ENCODE data around the gene CTTN.

Gene CTTN

DNA sequence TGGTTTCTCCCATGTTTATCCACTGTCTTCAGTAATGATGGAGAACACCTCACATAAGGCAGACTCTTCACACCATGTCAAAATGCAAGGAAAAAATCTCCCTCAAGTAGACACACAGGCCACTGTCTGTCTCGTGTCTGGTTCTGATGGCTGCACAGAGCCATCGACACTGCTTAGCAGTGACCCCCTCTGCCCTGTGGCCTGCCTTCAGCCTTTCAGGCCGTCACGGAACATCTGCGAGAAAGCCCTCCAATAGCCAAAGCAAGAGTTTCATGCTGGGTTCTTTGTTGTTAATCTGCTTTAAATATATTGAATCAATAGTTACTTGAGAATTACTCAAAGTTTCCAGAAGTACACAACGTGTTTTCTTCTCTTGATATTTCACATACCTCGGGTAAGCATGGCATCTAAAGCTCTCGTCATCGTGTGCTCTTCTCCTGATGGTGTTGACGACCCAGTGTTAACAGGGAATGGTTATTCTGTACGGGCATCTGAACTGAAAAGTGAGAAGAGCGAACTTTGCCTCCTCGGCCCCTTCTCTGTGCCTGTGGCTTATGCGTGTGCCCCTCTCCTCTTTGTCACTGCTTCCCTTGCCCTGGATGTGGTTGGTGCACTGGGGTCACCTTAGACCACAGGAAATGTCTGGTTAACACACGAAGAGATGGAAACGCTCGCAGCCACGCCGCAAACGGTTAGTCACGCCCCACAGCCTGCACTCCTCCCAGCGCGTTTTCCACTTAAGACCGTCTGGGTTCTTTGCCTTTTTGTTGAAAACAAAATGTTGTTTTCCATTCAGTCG, 33.4 kb upstream of the CTTN start:
- H3K36me3 ChIP-seq (replicated peaks in 1 of 2; ENCODE audit: control insufficient read depth in 2 of 2, insufficient read depth in 2 of 2, low read length in 2 of 2), result peaks cover 19 to 91% of the 10 kb centered on the region in 2 donors
- H2AK5ac ChIP-seq (ENCODE audit: low read depth, low read length), result no peak overlapping the region
- no peak overlapping the region for H3K27ac ChIP-seq (replicated peaks; ENCODE audit: low read length)
- no peaks in the 10 kb centered on the region for H3K9me3 ChIP-seq (replicated peaks in 1 of 2; ENCODE audit: control insufficient read depth in 2 of 2, insufficient read depth in 1 of 2, low read depth in 1 of 2, low read length in 2 of 2)
- no peak overlapping the region for H2BK12ac ChIP-seq (ENCODE audit: low read length)
- no peak overlapping the region for H2BK120ac ChIP-seq (ENCODE audit: low read depth, low read length)
- no peak overlapping the region for H4K91ac ChIP-seq (ENCODE audit: low read depth, low read length, poor library complexity)
- no peak overlapping the region for H3K4ac ChIP-seq (ENCODE audit: low read length)
- H3K79me1 ChIP-seq (ENCODE audit: low read depth, low read length), result no peaks in the 10 kb centered on the region
- H2BK15ac ChIP-seq (ENCODE audit: low read length), result no peak overlapping the region
- H3K9ac ChIP-seq (ENCODE audit: low read depth, low read length, poor library complexity), result no peak overlapping the region
- no peak overlapping the region for H4K8ac ChIP-seq (ENCODE audit: low read depth, low read length)
- H3K18ac ChIP-seq (ENCODE audit: low read length), result no peak overlapping the region
- no peak overlapping the region for H2BK5ac ChIP-seq (ENCODE audit: low read length)
- WGBS, 2 donors (ENCODE audit: extremely low coverage in 2 of 2, insufficient read length in 2 of 2, insufficient replicate concordance in 1 of 2), result no CpG with 5 or more reads among the region's 25 CpGs
- no peak overlapping the region for H3K14ac ChIP-seq (ENCODE audit: low read length)
- no peak overlapping the region for H3K4me3 ChIP-seq (ENCODE audit: low read length in 2 of 2)
- H2AFZ ChIP-seq (ENCODE audit: low read length), result no peak overlapping the region
- H3K27me3 ChIP-seq (ENCODE audit: control insufficient read depth in 3 of 3, insufficient read depth in 3 of 3, low read depth in 1 of 3, low read length in 3 of 3), result no peaks in the 10 kb centered on the region
- no peak overlapping the region for H3K4me2 ChIP-seq (ENCODE audit: insufficient read depth, low read length, poor library complexity, severe bottlenecking)
- DNase-seq (ENCODE audit: low spot score), result no peak
- peaks cover 0 to 3% of the 10 kb centered on the region in 2 donors for H3K4me1 ChIP-seq (ENCODE audit: control insufficient read depth in 2 of 2, insufficient read depth in 1 of 2, low read depth in 1 of 2, low read length in 2 of 2)
- no peak overlapping the region for H3K23ac ChIP-seq (ENCODE audit: low read depth, low read length, poor library complexity)

DNA sequence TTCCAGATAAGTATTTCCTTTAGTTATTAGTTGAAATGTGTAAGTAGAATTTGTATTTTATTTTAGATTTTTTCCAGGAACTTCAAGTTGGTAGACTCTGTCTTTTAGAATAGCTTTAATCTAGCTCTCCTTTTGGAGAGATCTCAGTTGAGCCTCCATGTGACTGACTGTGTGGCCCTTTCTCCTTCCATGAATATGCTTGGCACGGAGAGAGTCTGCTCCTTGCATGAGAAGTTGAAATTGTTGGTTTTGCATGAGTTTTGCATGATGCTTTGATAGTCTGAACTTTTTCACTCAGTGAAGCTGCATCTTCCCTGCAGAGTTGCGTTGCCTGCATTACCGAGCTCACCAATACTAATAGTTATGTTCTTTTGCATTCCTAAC, 32.8 kb upstream of the CTTN start:
- Histone ChIP-seq H3K14ac (ENCODE audit: low read length) (no peak overlapping the region), H3K9ac (ENCODE audit: low read depth, low read length, poor library complexity) (no peak overlapping the region), H2BK12ac (ENCODE audit: low read length) (no peak overlapping the region), H3K4me3 (ENCODE audit: low read length in 2 of 2) (no peak overlapping the region), H3K18ac (ENCODE audit: low read length) (no peak overlapping the region), H3K79me1 (ENCODE audit: low read depth, low read length) (no peaks in the 10 kb centered on the region), H3K23ac (ENCODE audit: low read depth, low read length, poor library complexity) (no peak overlapping the region), H2AK5ac (ENCODE audit: low read depth, low read length) (no peak overlapping the region), H4K8ac (ENCODE audit: low read depth, low read length) (no peak overlapping the region), H2BK120ac (ENCODE audit: low read depth, low read length) (no peak overlapping the region), H3K27ac (replicated peaks; ENCODE audit: low read length) (no peak overlapping the region), H3K9me3 (replicated peaks in 1 of 2; ENCODE audit: control insufficient read depth in 2 of 2, insufficient read depth in 1 of 2, low read depth in 1 of 2, low read length in 2 of 2) (no peaks in the 10 kb centered on the region), H2AFZ (ENCODE audit: low read length) (no peak overlapping the region), H4K91ac (ENCODE audit: low read depth, low read length, poor library complexity) (no peak overlapping the region), H3K36me3 (replicated peaks in 1 of 2; ENCODE audit: control insufficient read depth in 2 of 2, insufficient read depth in 2 of 2, low read length in 2 of 2) (peaks cover 17 to 85% of the 10 kb centered on the region in 2 donors), H3K4me1 (ENCODE audit: control insufficient read depth in 2 of 2, insufficient read depth in 1 of 2, low read depth in 1 of 2, low read length in 2 of 2) (peaks cover 0 to 3% of the 10 kb centered on the region in 2 donors), H2BK15ac (ENCODE audit: low read length) (no peak overlapping the region), H3K4ac (ENCODE audit: low read length) (no peak overlapping the region), H3K4me2 (ENCODE audit: insufficient read depth, low read length, poor library complexity, severe bottlenecking) (no peak overlapping the region), H3K27me3 (ENCODE audit: control insufficient read depth in 3 of 3, insufficient read depth in 3 of 3, low read depth in 1 of 3, low read length in 3 of 3) (no peaks in the 10 kb centered on the region), H2BK5ac (ENCODE audit: low read length) (no peak overlapping the region)
- WGBS, 2 donors (ENCODE audit: extremely low coverage in 2 of 2, insufficient read length in 2 of 2, insufficient replicate concordance in 1 of 2), result no CpG with 5 or more reads among the region's 3 CpGs
- no peak for DNase-seq (ENCODE audit: low spot score)

DNA sequence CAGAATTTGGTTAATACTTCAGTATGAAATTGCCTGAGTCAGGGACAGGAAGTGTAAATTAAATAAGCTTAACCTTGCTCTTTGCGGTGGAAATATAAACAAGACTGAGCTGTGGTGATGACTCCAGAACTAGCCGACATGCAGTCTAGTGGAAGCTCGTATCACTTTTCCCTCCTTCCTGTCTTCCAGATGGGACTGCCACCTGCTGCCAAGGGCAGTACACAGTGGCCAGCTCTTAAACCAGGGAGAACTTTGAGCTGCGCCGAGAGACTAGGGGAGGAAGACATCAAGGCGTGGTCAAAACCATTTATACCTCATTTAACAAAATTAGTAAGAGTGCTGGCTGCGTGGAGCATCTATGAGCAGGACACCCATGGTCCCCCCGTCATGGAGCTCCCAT, 31.3 kb upstream of the CTTN start:
- Histone ChIP-seq H3K36me3 (replicated peaks in 1 of 2; ENCODE audit: control insufficient read depth in 2 of 2, insufficient read depth in 2 of 2, low read length in 2 of 2) (peaks cover 17 to 72% of the 10 kb centered on the region in 2 donors), H2BK5ac (ENCODE audit: low read length) (no peak overlapping the region)

DNA sequence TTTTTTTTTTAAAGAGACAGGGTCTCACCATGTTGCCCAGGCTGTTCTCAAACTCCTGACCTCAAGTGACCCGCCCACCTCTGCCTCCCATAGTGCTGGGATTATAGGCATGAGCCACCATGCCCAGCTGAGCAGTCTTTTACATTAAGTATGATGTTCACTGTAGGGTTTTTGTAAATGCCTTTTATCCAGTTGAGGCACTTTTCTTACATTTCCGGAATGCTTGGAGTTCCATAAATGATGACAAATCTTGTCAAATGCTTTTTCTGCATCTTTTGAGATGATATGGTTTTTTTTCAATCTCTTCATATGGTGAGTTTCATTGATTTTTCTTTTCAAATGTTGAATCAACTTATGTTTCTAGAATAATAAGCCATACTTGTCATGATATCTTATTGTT, 29.4 kb upstream of the CTTN start:
- Histone ChIP-seq H2BK5ac (ENCODE audit: low read length) (no peak overlapping the region), H3K4ac (ENCODE audit: low read length) (no peak overlapping the region), H3K79me1 (ENCODE audit: low read depth, low read length) (no peaks in the 10 kb centered on the region), H3K23ac (ENCODE audit: low read depth, low read length, poor library complexity) (no peak overlapping the region), H2BK12ac (ENCODE audit: low read length) (no peak overlapping the region), H3K36me3 (replicated peaks in 1 of 2; ENCODE audit: control insufficient read depth in 2 of 2, insufficient read depth in 2 of 2, low read length in 2 of 2) (peaks cover 23 to 72% of the 10 kb centered on the region in 2 donors), H3K4me2 (ENCODE audit: insufficient read depth, low read length, poor library complexity, severe bottlenecking) (no peak overlapping the region), H3K27me3 (ENCODE audit: control insufficient read depth in 3 of 3, insufficient read depth in 3 of 3, low read depth in 1 of 3, low read length in 3 of 3) (peaks cover 0 to 2% (median 0%) of the 10 kb centered on the region in 3 experiments), H2BK15ac (ENCODE audit: low read length) (no peak overlapping the region), H3K14ac (ENCODE audit: low read length) (no peak overlapping the region), H4K91ac (ENCODE audit: low read depth, low read length, poor library complexity) (no peak overlapping the region), H3K9me3 (replicated peaks in 1 of 2; ENCODE audit: control insufficient read depth in 2 of 2, insufficient read depth in 1 of 2, low read depth in 1 of 2, low read length in 2 of 2) (peaks cover 4 to 5% of the 10 kb centered on the region in 2 donors), H4K8ac (ENCODE audit: low read depth, low read length) (no peak overlapping the region), H3K4me1 (ENCODE audit: control insufficient read depth in 2 of 2, insufficient read depth in 1 of 2, low read depth in 1 of 2, low read length in 2 of 2) (peaks cover 0 to 3% of the 10 kb centered on the region in 2 donors), H2BK120ac (ENCODE audit: low read depth, low read length) (no peak overlapping the region), H3K27ac (replicated peaks; ENCODE audit: low read length) (no peak overlapping the region), H3K9ac (ENCODE audit: low read depth, low read length, poor library complexity) (no peak overlapping the region), H2AK5ac (ENCODE audit: low read depth, low read length) (no peak overlapping the region), H3K4me3 (ENCODE audit: low read length in 2 of 2) (no peak overlapping the region), H3K18ac (ENCODE audit: low read length) (no peak overlapping the region), H2AFZ (ENCODE audit: low read length) (no peak overlapping the region)
- no CpG with 5 or more reads among the region's 2 CpGs for WGBS, 2 donors (ENCODE audit: extremely low coverage in 2 of 2, insufficient read length in 2 of 2, insufficient replicate concordance in 1 of 2)
- no peak for DNase-seq (ENCODE audit: low spot score)

More for the DNA sequence above, 31.3 kb upstream of the CTTN start:
- H3K9ac ChIP-seq (ENCODE audit: low read depth, low read length, poor library complexity), result no peak overlapping the region
- no peak overlapping the region for H4K91ac ChIP-seq (ENCODE audit: low read depth, low read length, poor library complexity)
- no peak overlapping the region for H3K27ac ChIP-seq (replicated peaks; ENCODE audit: low read length)
- no peak overlapping the region for H3K4me2 ChIP-seq (ENCODE audit: insufficient read depth, low read length, poor library complexity, severe bottlenecking)
- no peak overlapping the region for H2AFZ ChIP-seq (ENCODE audit: low read length)
- H3K27me3 ChIP-seq (ENCODE audit: control insufficient read depth in 3 of 3, insufficient read depth in 3 of 3, low read depth in 1 of 3, low read length in 3 of 3), result peaks cover 0 to 2% (median 0%) of the 10 kb centered on the region in 3 experiments
- H3K14ac ChIP-seq (ENCODE audit: low read length), result no peak overlapping the region
- no peak overlapping the region for H2BK120ac ChIP-seq (ENCODE audit: low read depth, low read length)
- no peak overlapping the region for H3K4ac ChIP-seq (ENCODE audit: low read length)
- H3K4me1 ChIP-seq (ENCODE audit: control insufficient read depth in 2 of 2, insufficient read depth in 1 of 2, low read depth in 1 of 2, low read length in 2 of 2), result peaks cover 0 to 3% of the 10 kb centered on the region in 2 donors
- no peak overlapping the region for H2AK5ac ChIP-seq (ENCODE audit: low read depth, low read length)
- H4K8ac ChIP-seq (ENCODE audit: low read depth, low read length), result no peak overlapping the region
- WGBS, 2 donors (ENCODE audit: extremely low coverage in 2 of 2, insufficient read length in 2 of 2, insufficient replicate concordance in 1 of 2), result no CpG with 5 or more reads among the region's 8 CpGs
- no peak overlapping the region for H2BK12ac ChIP-seq (ENCODE audit: low read length)
- no peak overlapping the region for H3K23ac ChIP-seq (ENCODE audit: low read depth, low read length, poor library complexity)
- no peak overlapping the region for H2BK15ac ChIP-seq (ENCODE audit: low read length)
- no peak for DNase-seq (ENCODE audit: low spot score)
- peaks cover 2 to 4% of the 10 kb centered on the region in 2 donors for H3K9me3 ChIP-seq (replicated peaks in 1 of 2; ENCODE audit: control insufficient read depth in 2 of 2, insufficient read depth in 1 of 2, low read depth in 1 of 2, low read length in 2 of 2)
- no peak overlapping the region for H3K4me3 ChIP-seq (ENCODE audit: low read length in 2 of 2)
- H3K18ac ChIP-seq (ENCODE audit: low read length), result no peak overlapping the region
- H3K79me1 ChIP-seq (ENCODE audit: low read depth, low read length), result no peaks in the 10 kb centered on the region

Data from neuronal stem cell (in vitro differentiated cells).